GM12878 (cell line): ENCODE data around the gene NAALADL1. TPM values are rescaled to one million over a fixed set of nuclear protein-coding genes. Genes with fewer than 3 reads are reported as not detected.

ENCODE experiments used
- CHD1 ChIP-seq: IDR thresholded peaks from 2 replicates; pipeline ENCODE4 v1.6.1; 2012; ENCODE audit warnings: low read depth, low read length, improper control_type of control experiment
- IRF4 ChIP-seq: IDR thresholded peaks from 2 replicates; pipeline ENCODE4 v1.6.1; 2011; ENCODE audit warnings: low read depth, low read length
- KDM1A ChIP-seq: fragments of 200-600 bp; sonication (generic); IDR thresholded peaks from 2 replicates; pipeline ENCODE4 v1.6.1; 2016; ENCODE audit warnings: borderline replicate concordance
- RFX5 ChIP-seq: IDR thresholded peaks from 2 replicates; pipeline ENCODE4 v1.6.1; 2011; ENCODE audit warnings: low read depth, low read length, improper control_type of control experiment
- polyA plus RNA-seq, 11 experiments: library from polyadenylated mRNA; depleted of rRNA in 4 of 11; unstranded in 6 of 11; stranded (reverse) in 5 of 11; fragments of >200 nt; fragmentation: Nextera tagmentation in 4 of 11; fragmentation: Illumina TruSeq in 1 of 11; extraction: Ambion mirVana in 4 of 11; extraction: Trizol in 1 of 11; gene quantifications; 1 replicate in 1 of 11; 2 replicates in 10 of 11; pipeline versions ENCODE4 v1.2.1 to v1.2.3, GENCODE V29; 2011 to 2016; ENCODE audit warnings: inconsistent platforms in 2 of 11, missing spikeins in 2 of 11, low read depth in 1 of 11
- total RNA-seq, 4 experiments: library from RNA; depleted of rRNA in 3 of 4; stranded (reverse); fragments of >200 nt in 3 of 4; fragmentation: Illumina TruSeq in 1 of 4; extraction: Trizol in 1 of 4; gene quantifications; 2 replicates each; pipeline versions ENCODE4 v1.2.1 to v1.2.3, GENCODE V29; 2013 to 2021
- TF ChIP-seq, protein P1 (sequence below): IDR thresholded peaks from 2 replicates; pipeline ENCODE4 v1.6.1; 2012; ENCODE audit warnings: improper control_type of control experiment, low read depth, low read length; ENCODE audit not compliant: insufficient replicate concordance
- TF ChIP-seq, protein P2 (sequence below): fragments of 450-650 bp; IDR thresholded peaks from 2 replicates; pipeline ENCODE4 v1.6.1; 2014; ENCODE audit warnings: mild to moderate bottlenecking

Gene NAALADL1
- total and polyA plus RNA-seq, 10 of the 15 experiments (the other 5 are each of a cell fraction or from before 2014, with no cell fraction given) = 0.77 to 5.5 (median 1.5) TPM

DNA sequence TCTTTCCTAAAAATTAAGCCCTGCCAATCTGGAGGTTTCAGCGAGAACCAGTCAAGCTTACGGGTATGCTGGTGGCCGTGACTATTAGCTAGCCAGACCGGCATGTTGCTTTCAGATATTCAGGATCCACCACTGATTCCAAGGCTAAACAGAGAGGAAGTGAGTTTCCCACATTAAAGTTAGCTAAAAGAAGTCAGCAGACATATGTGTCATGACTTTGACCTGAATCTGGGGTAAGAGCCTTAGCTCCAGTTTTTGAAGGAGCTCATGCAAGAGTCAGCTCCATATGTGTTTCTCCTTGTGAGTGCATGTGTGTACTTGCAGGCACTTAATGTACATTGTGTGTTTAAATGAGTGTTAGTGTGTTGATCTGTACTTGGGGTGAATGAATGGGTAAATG, 27.1 kb upstream of the NAALADL1 start (continued):
- TF ChIP-seq, protein P1, sequence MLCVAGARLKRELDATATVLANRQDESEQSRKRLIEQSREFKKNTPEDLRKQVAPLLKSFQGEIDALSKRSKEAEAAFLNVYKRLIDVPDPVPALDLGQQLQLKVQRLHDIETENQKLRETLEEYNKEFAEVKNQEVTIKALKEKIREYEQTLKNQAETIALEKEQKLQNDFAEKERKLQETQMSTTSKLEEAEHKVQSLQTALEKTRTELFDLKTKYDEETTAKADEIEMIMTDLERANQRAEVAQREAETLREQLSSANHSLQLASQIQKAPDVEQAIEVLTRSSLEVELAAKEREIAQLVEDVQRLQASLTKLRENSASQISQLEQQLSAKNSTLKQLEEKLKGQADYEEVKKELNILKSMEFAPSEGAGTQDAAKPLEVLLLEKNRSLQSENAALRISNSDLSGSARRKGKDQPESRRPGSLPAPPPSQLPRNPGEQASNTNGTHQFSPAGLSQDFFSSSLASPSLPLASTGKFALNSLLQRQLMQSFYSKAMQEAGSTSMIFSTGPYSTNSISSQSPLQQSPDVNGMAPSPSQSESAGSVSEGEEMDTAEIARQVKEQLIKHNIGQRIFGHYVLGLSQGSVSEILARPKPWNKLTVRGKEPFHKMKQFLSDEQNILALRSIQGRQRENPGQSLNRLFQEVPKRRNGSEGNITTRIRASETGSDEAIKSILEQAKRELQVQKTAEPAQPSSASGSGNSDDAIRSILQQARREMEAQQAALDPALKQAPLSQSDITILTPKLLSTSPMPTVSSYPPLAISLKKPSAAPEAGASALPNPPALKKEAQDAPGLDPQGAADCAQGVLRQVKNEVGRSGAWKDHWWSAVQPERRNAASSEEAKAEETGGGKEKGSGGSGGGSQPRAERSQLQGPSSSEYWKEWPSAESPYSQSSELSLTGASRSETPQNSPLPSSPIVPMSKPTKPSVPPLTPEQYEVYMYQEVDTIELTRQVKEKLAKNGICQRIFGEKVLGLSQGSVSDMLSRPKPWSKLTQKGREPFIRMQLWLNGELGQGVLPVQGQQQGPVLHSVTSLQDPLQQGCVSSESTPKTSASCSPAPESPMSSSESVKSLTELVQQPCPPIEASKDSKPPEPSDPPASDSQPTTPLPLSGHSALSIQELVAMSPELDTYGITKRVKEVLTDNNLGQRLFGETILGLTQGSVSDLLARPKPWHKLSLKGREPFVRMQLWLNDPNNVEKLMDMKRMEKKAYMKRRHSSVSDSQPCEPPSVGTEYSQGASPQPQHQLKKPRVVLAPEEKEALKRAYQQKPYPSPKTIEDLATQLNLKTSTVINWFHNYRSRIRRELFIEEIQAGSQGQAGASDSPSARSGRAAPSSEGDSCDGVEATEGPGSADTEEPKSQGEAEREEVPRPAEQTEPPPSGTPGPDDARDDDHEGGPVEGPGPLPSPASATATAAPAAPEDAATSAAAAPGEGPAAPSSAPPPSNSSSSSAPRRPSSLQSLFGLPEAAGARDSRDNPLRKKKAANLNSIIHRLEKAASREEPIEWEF = no peak
- TF ChIP-seq CHD1 (no peak), IRF4 (no peak), KDM1A (no peak), RFX5 (no peak)
- TF ChIP-seq, protein P2, sequence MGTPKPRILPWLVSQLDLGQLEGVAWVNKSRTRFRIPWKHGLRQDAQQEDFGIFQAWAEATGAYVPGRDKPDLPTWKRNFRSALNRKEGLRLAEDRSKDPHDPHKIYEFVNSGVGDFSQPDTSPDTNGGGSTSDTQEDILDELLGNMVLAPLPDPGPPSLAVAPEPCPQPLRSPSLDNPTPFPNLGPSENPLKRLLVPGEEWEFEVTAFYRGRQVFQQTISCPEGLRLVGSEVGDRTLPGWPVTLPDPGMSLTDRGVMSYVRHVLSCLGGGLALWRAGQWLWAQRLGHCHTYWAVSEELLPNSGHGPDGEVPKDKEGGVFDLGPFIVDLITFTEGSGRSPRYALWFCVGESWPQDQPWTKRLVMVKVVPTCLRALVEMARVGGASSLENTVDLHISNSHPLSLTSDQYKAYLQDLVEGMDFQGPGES = no peak
